GM21381 (cell line): Measurements from ENCODE around the gene H6PD.

ENCODE experiments used
- ATAC-seq: cut with Tn5 transposase; IDR thresholded peaks from one replicate; pipeline ENCODE4 v1.9.1; 2021; ENCODE audit warnings: mild to moderate bottlenecking, moderate library complexity; ENCODE audit not compliant: unreplicated experiment

Gene H6PD

DNA sequence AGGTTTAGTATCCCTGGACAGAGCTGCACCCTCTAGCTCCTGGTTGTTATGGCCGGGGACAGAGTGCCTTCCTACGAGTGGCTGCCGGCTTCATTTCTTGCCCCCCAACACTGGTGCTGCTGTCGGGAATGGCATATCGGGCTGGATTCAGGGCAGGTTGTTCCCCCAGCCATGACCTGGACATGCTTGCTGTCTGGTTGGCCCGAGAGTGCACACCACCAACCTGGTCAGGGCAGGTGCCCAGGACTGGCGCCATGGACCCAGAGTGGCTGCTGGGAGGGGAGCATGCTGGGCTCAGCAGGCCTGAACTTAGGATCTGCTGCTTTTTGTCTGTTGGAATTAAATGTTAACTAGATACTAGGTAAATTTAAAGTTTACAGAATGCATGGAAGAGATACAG is 21.8 kb downstream of the H6PD start:
- ATAC-seq, result no peak

- no peak for ATAC-seq
Measured at GRCh38 chr1:9257851-9258250, 23.3 kb downstream of the H6PD start.

DNA sequence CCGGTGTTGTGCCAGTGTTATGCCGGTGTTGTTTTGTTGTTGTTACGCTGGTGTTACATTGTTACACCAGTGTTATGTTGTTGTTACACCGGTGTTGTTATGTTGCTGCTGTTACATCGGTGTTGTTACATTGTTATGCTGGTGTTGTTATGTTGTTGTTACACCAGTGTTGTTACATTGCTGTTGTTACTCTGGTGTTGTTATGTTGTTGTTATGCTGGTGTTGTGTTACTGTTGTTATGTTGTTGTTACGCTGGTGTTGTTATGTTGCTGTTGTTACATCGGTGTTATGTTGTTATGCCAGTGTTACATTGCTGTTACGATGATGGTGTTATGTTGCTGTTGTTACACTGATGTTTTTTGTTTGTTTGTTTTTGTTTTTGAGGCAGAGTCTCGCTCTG is 24.1 kb downstream of the H6PD start:
- no peak for ATAC-seq

DNA sequence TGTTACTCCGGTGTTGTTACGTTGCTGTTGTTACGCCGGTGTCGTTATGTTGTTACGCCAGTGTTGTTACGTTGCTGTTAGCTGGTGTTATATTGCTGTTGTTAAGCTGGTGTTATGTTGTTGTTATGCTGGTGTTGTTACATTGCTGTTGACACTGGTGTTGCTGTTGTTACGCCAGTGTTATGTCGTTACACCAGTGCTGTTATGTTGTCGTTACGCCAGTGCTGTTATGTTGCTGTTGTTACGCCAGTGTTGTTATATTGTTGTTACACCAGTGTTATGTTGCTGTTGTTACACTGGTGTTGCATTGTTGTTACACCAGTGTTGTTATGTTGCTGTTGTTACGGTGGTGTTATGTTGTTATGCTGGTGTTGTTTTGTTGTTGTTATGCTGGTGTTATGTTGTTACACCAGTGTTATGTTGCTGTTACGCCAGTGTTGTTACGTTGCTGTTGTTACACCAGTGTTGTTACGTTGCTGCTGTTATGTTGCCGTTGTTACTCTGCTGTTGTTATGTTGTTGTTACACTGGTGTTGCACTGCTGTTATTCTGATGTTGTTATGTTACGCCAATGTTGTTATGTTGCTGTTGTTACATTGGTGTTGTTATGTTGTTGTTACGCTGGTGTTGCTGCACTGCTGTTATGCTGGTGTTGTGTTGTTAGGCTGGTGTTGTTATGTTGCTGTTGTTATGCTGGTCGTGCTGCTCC is 25.6 kb downstream of the H6PD start:
- no peak for ATAC-seq

DNA sequence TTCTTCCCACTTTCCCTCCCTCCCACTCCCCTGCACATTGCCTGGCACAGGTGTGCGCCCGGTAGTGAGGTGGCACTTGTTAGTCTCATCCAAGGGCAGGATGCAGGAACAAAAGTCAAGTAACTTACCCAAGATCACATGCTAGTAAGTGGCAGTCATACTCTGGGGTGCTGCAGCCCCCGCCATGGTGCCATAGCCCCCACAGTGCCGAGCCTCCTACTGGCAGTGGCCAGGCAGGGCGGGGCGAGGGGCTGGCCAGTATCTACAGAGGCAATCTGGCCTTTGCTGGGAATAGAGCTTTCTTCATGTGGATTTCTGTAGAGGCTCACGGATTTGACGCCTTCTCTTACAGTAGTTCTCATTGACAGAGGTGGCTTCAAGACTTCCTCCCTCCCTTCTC is 26.9 kb downstream of the H6PD start:
- no peak for ATAC-seq

- ATAC-seq, result no peak
Measured at GRCh38 chr1:9262096-9262986, 27.8 kb downstream of the H6PD start.

DNA sequence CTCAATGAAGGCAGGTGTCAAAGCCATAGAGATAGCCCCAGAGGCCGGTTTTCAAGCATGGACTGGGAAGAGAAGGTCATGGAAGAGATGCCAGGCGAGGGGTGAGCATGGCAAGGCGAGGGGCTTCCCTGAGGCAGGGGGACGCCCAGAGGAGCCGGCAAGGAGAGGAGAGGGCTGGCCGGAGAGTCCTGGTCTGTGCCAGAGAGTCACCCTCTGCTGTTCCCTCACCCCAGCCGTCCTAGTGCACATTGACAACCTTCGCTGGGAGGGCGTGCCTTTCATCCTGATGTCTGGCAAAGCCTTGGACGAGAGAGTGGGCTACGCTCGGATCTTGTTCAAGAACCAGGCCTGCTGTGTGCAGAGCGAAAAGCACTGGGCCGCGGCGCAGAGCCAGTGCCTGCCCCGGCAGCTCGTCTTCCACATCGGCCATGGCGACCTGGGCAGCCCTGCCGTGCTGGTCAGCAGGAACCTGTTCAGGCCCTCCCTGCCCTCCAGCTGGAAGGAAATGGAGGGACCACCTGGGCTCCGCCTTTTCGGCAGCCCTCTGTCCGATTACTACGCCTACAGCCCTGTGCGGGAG is 28.8 kb downstream of the H6PD start:
- no peak for ATAC-seq

- no peak for ATAC-seq
Measured at GRCh38 chr1:9263984-9264872, 29.7 kb downstream of the H6PD start.

DNA sequence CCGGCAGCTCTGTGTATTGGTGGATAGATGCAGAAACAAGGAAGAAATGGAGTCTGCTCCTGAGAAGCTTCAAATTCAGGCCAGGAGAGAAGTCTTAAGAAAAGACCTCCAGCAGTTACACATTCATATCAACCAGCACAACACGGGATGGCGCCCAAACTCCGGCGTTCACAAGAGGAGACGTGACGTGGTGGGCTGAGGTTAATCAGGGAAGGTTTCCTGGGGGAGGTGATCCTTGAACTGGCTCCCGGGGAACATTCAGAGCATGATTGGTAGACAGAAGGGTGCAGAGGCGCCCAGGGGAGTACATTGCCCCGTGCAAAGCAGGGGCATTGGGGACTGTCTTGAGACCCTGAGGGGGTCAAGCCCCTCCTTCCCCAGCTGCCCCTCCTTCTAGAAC is 30.5 kb downstream of the H6PD start:
- no peak for ATAC-seq

GRCh38 chr1:9265968-9266367 is 31.4 kb downstream of the H6PD start:
- no peak for ATAC-seq

- no peak for ATAC-seq
Measured at GRCh38 chr1:9267352-9267686, 32.7 kb downstream of the H6PD start.

GRCh38 chr1:9267827-9268581 is 33.4 kb downstream of the H6PD start:
- no peak for ATAC-seq

GRCh38 chr1:9269078-9269501 is 34.5 kb downstream of the H6PD start:
- ATAC-seq, result no peak

GRCh38 chr1:9269721-9270120 is 35.1 kb downstream of the H6PD start:
- ATAC-seq, result no peak

GRCh38 chr1:9270290-9270883 is 35.8 kb downstream of the H6PD start:
- ATAC-seq, result no peak

- ATAC-seq, result no peak
Measured at GRCh38 chr1:9271283-9271682, 36.7 kb downstream of the H6PD start.

GRCh38 chr1:9271861-9272595 is 37.5 kb downstream of the H6PD start:
- ATAC-seq, result no peak

- ATAC-seq, result no peak
Measured at GRCh38 chr1:9273177-9273576, 38.6 kb downstream of the H6PD start.

DNA sequence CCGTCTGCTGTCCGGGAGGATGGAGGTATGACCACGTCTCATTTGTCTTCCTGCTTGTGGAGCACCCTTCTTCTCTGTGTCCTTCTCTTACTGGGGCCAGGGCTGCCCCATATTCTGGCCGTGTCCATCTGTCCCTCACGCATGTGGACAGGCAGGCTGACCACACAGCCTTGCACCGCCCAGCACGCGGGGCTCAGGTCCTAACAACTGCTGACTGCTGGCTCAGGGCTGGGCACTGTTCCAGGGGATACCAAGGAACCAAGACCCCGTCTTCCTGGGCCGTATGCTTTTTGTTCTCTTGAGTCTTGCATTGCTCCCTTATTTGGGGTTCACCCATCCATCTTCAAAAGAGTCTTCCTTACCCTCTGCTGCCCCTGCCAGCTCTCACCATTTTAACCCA is 40.6 kb downstream of the H6PD start:
- ATAC-seq, result no peak
